DOHH2 (cell line): Measurements from ENCODE around the gene NTRK1.

Experiments used
- EZH2phosphoT487 ChIP-seq: fragments of 200-600 bp; sonication (generic); IDR thresholded peaks from 2 replicates; pipeline ENCODE4 v1.6.1; 2017; ENCODE audit warnings: borderline replicate concordance, mild to moderate bottlenecking, antibody characterized with exemption, low read length, moderate library complexity, mixed read lengths
- TF ChIP-seq, protein P1 (sequence below): fragments of 200-600 bp; sonication (generic); IDR thresholded peaks from one replicate; pipeline ENCODE4 v1.5.1; 2014; ENCODE audit warnings: antibody characterized with exemption, mild to moderate bottlenecking, low read depth, low read length; ENCODE audit not compliant: poor library complexity, severe bottlenecking

DNA sequence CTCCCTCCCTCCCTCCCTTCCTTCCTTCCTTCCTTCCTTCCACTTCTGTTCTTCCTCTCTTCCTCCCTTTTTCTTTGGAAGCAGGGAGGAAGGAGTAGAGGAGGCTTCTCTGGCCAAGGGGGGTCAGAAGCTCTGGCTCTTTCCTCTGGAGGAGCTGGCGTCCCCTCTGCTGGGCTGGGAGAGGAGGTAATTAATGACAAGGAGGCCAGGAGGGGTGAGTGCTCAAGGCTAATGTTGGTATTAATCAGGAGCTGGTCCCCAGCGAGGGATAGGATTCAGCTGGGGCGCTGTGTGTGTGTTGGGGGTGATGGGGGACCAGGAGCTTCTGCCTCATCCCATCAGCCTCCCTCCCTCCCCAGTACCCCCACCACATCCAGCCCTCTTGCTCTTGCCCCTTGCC lies 26.7 kb downstream of the NTRK1 start:
- TF ChIP-seq, protein P1, sequence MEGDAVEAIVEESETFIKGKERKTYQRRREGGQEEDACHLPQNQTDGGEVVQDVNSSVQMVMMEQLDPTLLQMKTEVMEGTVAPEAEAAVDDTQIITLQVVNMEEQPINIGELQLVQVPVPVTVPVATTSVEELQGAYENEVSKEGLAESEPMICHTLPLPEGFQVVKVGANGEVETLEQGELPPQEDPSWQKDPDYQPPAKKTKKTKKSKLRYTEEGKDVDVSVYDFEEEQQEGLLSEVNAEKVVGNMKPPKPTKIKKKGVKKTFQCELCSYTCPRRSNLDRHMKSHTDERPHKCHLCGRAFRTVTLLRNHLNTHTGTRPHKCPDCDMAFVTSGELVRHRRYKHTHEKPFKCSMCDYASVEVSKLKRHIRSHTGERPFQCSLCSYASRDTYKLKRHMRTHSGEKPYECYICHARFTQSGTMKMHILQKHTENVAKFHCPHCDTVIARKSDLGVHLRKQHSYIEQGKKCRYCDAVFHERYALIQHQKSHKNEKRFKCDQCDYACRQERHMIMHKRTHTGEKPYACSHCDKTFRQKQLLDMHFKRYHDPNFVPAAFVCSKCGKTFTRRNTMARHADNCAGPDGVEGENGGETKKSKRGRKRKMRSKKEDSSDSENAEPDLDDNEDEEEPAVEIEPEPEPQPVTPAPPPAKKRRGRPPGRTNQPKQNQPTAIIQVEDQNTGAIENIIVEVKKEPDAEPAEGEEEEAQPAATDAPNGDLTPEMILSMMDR, result no peak
- TF ChIP-seq EZH2phosphoT487, result no peak
